ENCODE measurements around the gene RPS6KB1.
"Not testable (repeated sequence)": the region's sequence is repeated elsewhere in the genome, so short reads cannot be mapped to it uniquely, and the experiment has no call there.

The RPS6KB1 gene

DNA sequence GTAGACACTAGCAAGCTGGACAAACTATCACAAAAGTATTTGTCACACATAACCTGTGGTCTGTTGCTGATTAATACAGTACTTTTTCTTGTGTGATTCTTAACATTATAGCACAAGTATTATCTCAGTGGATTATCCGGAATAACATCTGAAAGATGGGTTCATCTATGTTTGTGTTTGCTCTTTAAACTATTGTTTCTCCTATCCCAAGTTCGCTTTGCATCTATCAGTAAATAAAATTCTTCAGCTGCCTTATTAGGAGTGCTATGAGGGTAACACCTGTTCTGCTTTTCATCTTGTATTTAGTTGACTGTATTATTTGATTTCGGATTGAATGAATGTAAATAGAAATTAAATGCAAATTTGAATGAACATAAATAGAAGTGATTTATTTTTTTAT lies 57.1 kb downstream of the RPS6KB1 start:
- Mint-ChIP-seq H3K27ac (no peak overlapping the region), H3K27me3 (ENCODE audit: low read depth) (no peaks in the 10 kb centered on the region), H3K36me3 (ENCODE audit: low read depth) (peaks cover 33% of the 10 kb centered on the region), H3K9me3 (no peaks in the 10 kb centered on the region), H3K4me3 (no peak overlapping the region), H3K4me1 (no peaks in the 10 kb centered on the region)
- TF ChIP-seq CTCF (IDR thresholded peaks at IDR 0.05; ENCODE audit: unreplicated experiment in 3 of 3): no peak

DNA sequence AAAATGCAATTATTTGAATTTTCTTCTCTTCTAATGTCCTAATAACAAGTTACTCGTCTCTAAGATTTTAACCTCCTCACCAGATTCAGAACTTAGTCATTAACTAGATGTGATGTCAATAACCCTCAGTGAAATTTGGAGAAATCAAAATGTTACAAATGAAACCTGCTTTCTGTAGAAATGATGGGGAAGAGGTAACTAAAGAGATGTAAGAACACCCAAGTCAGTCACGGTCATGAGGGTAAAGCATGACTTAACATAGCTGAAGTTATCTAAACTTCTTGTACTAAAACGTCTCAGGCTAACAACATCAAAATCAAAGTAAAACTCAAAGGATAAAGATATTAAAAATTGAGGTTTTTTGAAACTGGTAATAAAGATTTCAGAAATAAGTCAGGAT lies 61.9 kb downstream of the RPS6KB1 start:
- no peak overlapping the region for H3K4me3 Mint-ChIP-seq
- no peaks in the 10 kb centered on the region for H3K27me3 Mint-ChIP-seq (ENCODE audit: low read depth)
- no peak for TF ChIP-seq CTCF (IDR thresholded peaks at IDR 0.05; ENCODE audit: unreplicated experiment in 3 of 3)
- H3K4me1 Mint-ChIP-seq: no peaks in the 10 kb centered on the region
- no peak overlapping the region for H3K27ac Mint-ChIP-seq
- no peaks in the 10 kb centered on the region for H3K9me3 Mint-ChIP-seq
- peaks cover 45% of the 10 kb centered on the region for H3K36me3 Mint-ChIP-seq (ENCODE audit: low read depth)

DNA sequence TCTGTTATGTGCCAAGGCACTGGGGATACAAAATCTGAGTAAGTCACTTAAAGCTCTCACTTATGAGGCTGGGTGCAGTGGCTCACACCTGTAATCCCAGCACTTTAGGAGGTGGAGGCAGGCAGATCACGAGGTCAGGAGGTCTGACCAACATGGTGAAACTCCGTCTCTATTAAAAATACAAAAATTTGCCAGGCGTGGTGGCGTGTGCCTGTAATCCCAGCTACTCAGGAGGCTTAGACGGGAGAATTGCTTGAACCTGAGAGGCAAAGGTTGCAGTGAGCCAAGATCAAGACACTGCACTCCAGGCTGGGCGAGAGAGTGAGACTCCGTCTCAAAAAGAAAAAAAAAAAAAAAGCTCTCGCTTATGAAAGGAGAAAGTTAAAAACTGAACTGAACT lies 66.7 kb downstream of the RPS6KB1 start:
- Mint-ChIP-seq H3K36me3 (ENCODE audit: low read depth) (peaks cover 35% of the 10 kb centered on the region), H3K4me1 (peaks cover 14% of the 10 kb centered on the region)
- not testable (repeated sequence) for H3K4me3 Mint-ChIP-seq; H3K9me3 Mint-ChIP-seq; H3K27me3 Mint-ChIP-seq (ENCODE audit: low read depth); H3K27ac Mint-ChIP-seq

- H3K36me3 Mint-ChIP-seq (ENCODE audit: low read depth): peaks cover 18% of the 10 kb centered on the region
- H3K9me3 Mint-ChIP-seq: no peaks in the 10 kb centered on the region
- TF ChIP-seq CTCF (IDR thresholded peaks at IDR 0.05; ENCODE audit: unreplicated experiment in 3 of 3): no peak
- H3K27me3 Mint-ChIP-seq (ENCODE audit: low read depth): peaks cover 4% of the 10 kb centered on the region
- peaks cover 20% of the 10 kb centered on the region for H3K4me1 Mint-ChIP-seq
- peak overlapping the region in 1 of 3 experiments; percentile 95 for H3K27ac Mint-ChIP-seq
- peak overlapping the region; percentile 82 to 97 (median 90) for H3K4me3 Mint-ChIP-seq
Observed at GRCh38 chr17:59962739-59963318, 69.9 kb downstream of the RPS6KB1 start.

DNA sequence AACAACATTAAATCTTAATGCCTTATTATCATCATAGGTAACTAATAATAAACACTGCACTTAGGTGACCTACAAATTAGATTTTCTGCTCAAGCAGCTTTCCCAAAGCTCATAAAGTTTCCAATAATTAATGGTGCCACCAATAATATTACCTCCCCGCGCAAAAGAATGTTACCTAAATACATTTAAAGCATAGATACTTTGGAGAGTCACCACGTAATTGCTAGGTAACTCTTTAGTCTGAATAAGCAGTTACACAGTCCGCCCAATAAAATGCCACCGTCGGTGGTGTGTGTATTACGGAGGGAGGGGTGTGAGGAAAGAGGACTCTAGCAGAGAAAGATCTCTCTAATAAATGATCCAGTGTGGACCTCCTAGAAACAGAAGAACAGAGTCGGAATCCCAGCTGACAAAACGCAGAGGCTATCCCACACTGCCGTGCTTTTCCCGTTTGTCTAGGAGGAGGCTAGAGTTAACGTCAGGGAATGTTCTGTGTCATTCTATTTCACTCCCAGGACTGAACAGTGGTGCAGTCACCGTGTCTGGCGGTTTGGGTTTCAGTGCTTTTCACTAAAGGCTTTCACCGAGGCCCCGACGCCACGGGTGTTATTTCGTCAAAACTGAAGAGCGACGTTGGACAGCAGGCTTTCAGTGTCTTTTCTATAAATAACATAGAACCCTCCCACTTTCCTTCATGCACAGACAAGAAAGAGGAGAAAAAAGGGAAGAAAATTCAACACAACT lies 71.0 kb downstream of the RPS6KB1 start:
- Mint-ChIP-seq H3K4me3 (peak overlapping the region; percentile 82 to 97 (median 90)), H3K9me3 (no peaks in the 10 kb centered on the region), H3K4me1 (peaks cover 20% of the 10 kb centered on the region), H3K27ac (peak overlapping the region; percentile 84 to 95 (median 93)), H3K27me3 (ENCODE audit: low read depth) (peaks cover 4% of the 10 kb centered on the region), H3K36me3 (ENCODE audit: low read depth) (peaks cover 11% of the 10 kb centered on the region)
- no peak for TF ChIP-seq CTCF (IDR thresholded peaks at IDR 0.05; ENCODE audit: unreplicated experiment in 3 of 3)

GRCh38 chr17:59964482-59965328 lies 71.8 kb downstream of the RPS6KB1 start, which contains the start of gene RNFT1:
Gene RNFT1 (minus strand): TSS chr17:59964740. CDS start chr17:59964663, 77 bp downstream.
- Mint-ChIP-seq H3K9me3 (no peaks in the 10 kb centered on the region), H3K4me1 (peaks cover 20% of the 10 kb centered on the region), H3K36me3 (ENCODE audit: low read depth) (peaks cover 4% of the 10 kb centered on the region), H3K27ac (peak within 1 kb of the TSS; percentile 84 to 95 (median 93)), H3K4me3 (peak within 1 kb of the TSS; percentile 82 to 97 (median 90)), H3K27me3 (ENCODE audit: low read depth) (peaks cover 4% of the 10 kb centered on the region)
- no peak for TF ChIP-seq CTCF (IDR thresholded peaks at IDR 0.05; ENCODE audit: unreplicated experiment in 3 of 3)

- not testable (repeated sequence) for H3K27me3 Mint-ChIP-seq (ENCODE audit: low read depth); H3K36me3 Mint-ChIP-seq (ENCODE audit: low read depth); H3K4me3 Mint-ChIP-seq; H3K9me3 Mint-ChIP-seq; H3K4me1 Mint-ChIP-seq; H3K27ac Mint-ChIP-seq
Observed at GRCh38 chr17:59971771-59972170, 78.8 kb downstream of the RPS6KB1 start.

Measured in nephron (organoid).